H1 (cell line): ENCODE results near the gene HDAC8. TPM values are rescaled to one million over a fixed set of nuclear protein-coding genes. Genes with fewer than 3 reads are reported as not detected.

Experiments
- BCL11A ChIP-seq, 2 experiments: IDR thresholded peaks; one replicate each; pipeline ENCODE4 v1.6.1; 2011; ENCODE audit warnings: low read depth in 2 of 2, low read length in 2 of 2, mild to moderate bottlenecking in 2 of 2
- CEBPB ChIP-seq: IDR thresholded peaks from 2 replicates; pipeline ENCODE4 v1.6.1; 2012; ENCODE audit warnings: low read depth, low read length
- CHD7 ChIP-seq: fragments of 300-600 bp; sonication (generic); IDR thresholded peaks from 2 replicates; pipeline ENCODE4 v1.7.1; 2012; ENCODE audit warnings: low read length, moderate library complexity, mild to moderate bottlenecking, inconsistent platforms; ENCODE audit not compliant: insufficient replicate concordance
- TAF1 ChIP-seq: IDR thresholded peaks from 2 replicates; pipeline ENCODE4 v1.6.1; 2011; ENCODE audit warnings: mild to moderate bottlenecking, low read depth, low read length
- polyA plus RNA-seq, 7 experiments: library from polyadenylated mRNA; depleted of rRNA in 3 of 7; stranded (reverse) in 5 of 7; unstranded in 2 of 7; fragments of >200 nt in 5 of 7; fragments of 200-250 nt in 2 of 7; gene quantifications; 1 replicate in 5 of 7; 2 replicates in 1 of 7; 4 replicates in 1 of 7; pipeline versions ENCODE4 v1.2.1 to v1.2.3, GENCODE V29; 2011 to 2013; ENCODE audit warnings: missing spikeins in 2 of 7, mixed read lengths in 2 of 7
- total RNA-seq: library from RNA; stranded (reverse); fragmentation: NEBNext Ultra II Directional; extraction: Animal tissue kit (Norgen Biotek cat#: 25700); gene quantifications from 2 replicates; pipeline ENCODE4 v1.2.1, GENCODE V29; 2021

Gene HDAC8
- total and polyA plus RNA-seq, 2 of the 8 experiments (the other 6 are each of a cell fraction or from before 2014, with no cell fraction given) = 9.7 to 20.3 TPM

GRCh38 chrX:72351606-72352334, 220.9 kb downstream of the HDAC8 start (continued):
- TF ChIP-seq CHD7 (no peak), TAF1 (no peak), BCL11A (IDR thresholded peaks at IDR 0.05; ENCODE audit: low read depth in 2 of 2, low read length in 2 of 2) (no peak), CEBPB (no peak)
- TF ChIP-seq, all 59 proteins: peak for 0
